ENCODE measurements around the gene ACR. TPM values are rescaled to one million over a fixed set of nuclear protein-coding genes. Genes with fewer than 3 reads are reported as not detected.

ACR gene
- total and polyA plus RNA-seq, 3 donors from 2014 or later, result 49.5 to 181 (median 88.7) TPM

- WGBS, 2 donors, result 93 to 95% methylated on average over 12 of the region's 12 CpGs
Observed at GRCh38 chr22:50722716-50723428, 15.1 kb upstream of the ACR start.

GRCh38 chr22:50723991-50724390, 14.0 kb upstream of the ACR start:
- no peaks in the 10 kb centered on the region for H3K9me3 ChIP-seq
- no peaks in the 10 kb centered on the region for H3K36me3 ChIP-seq (ENCODE audit: low read depth, missing control alignments)
- no peak for TF ChIP-seq CTCF (IDR thresholded peaks at IDR 0.05)
- no peak for TF ChIP-seq POLR2A (IDR thresholded peaks at IDR 0.05)
- no peak overlapping the region for H3K4me3 ChIP-seq
- 78 to 79% methylated on average over 7 of the region's 7 CpGs for WGBS, 2 donors
- no peaks in the 10 kb centered on the region for H3K27me3 ChIP-seq
- DNase-seq, result no peak
- H3K4me1 ChIP-seq, result no peaks in the 10 kb centered on the region
- intact Hi-C loops (cut with DNase I; ENCODE audit: low total_unique reads), result no loop called here
- H3K27ac ChIP-seq, result no peak overlapping the region

More at GRCh38 chr22:50722716-50723428, 15.1 kb upstream of the ACR start:
- no peaks in the 10 kb centered on the region for H3K4me1 ChIP-seq
- TF ChIP-seq POLR2A (IDR thresholded peaks at IDR 0.05) (no peak), CTCF (IDR thresholded peaks at IDR 0.05) (no peak)
- no peaks in the 10 kb centered on the region for H3K9me3 ChIP-seq
- intact Hi-C loops (cut with DNase I; ENCODE audit: low total_unique reads), result no loop called here
- no peaks in the 10 kb centered on the region for H3K27me3 ChIP-seq
- no peak overlapping the region for H3K27ac ChIP-seq
- no peaks in the 10 kb centered on the region for H3K36me3 ChIP-seq (ENCODE audit: low read depth, missing control alignments)
- no peak overlapping the region for H3K4me3 ChIP-seq
- no peak for DNase-seq

GRCh38 chr22:50724616-50725015, 13.4 kb upstream of the ACR start:
- TF ChIP-seq CTCF (IDR thresholded peaks at IDR 0.05) (no peak), POLR2A (IDR thresholded peaks at IDR 0.05) (no peak)
- no peaks in the 10 kb centered on the region for H3K4me1 ChIP-seq
- intact Hi-C loops (cut with DNase I; ENCODE audit: low total_unique reads), result no loop called here
- no peak overlapping the region for H3K4me3 ChIP-seq
- no peak overlapping the region for H3K27ac ChIP-seq
- H3K36me3 ChIP-seq (ENCODE audit: low read depth, missing control alignments), result no peaks in the 10 kb centered on the region
- no peaks in the 10 kb centered on the region for H3K27me3 ChIP-seq
- no peaks in the 10 kb centered on the region for H3K9me3 ChIP-seq
- DNase-seq, result no peak
- WGBS, 2 donors, result 84 to 85% methylated on average over 5 to 8 of the region's 8 CpGs

- Histone ChIP-seq H3K27ac (no peak overlapping the region), H3K36me3 (ENCODE audit: low read depth, missing control alignments) (no peaks in the 10 kb centered on the region), H3K9me3 (no peaks in the 10 kb centered on the region), H3K4me1 (no peaks in the 10 kb centered on the region), H3K4me3 (no peak overlapping the region), H3K27me3 (no peaks in the 10 kb centered on the region)
- 97% methylated on average over 5 to 7 of the region's 7 CpGs for WGBS, 2 donors
- intact Hi-C loops (cut with DNase I; ENCODE audit: low total_unique reads), result no loop called here
- DNase-seq, result no peak
- TF ChIP-seq CTCF (IDR thresholded peaks at IDR 0.05) (no peak), POLR2A (IDR thresholded peaks at IDR 0.05) (no peak)
Observed at GRCh38 chr22:50725597-50725996, 12.4 kb upstream of the ACR start.

Data from testis (tissue), 3 donors.